RWPE2 (cell line): Measurements from ENCODE around the gene SPOCK2.

Experiments
- ATAC-seq: fragments of 200-7000 bp; cut with Tn5 transposase; 3 replicates; pipeline ENCODE4 v1.9.1; 2021; ENCODE audit warnings: low read depth
- DNase-seq: peaks from one replicate; pipeline ENCODE4 v3.0.0-alpha.2; 2020; ENCODE audit warnings: low spot score
- H3K27ac ChIP-seq: fragments of 450-650 bp; 2 replicates; pipeline ENCODE4 v1.5.1; 2017; ENCODE audit warnings: mild to moderate bottlenecking; ENCODE audit not compliant: poor library complexity, severe bottlenecking
- H3K27me3 ChIP-seq: fragments of 250-450 bp; sonication (Bioruptor Pico); 2 replicates; pipeline ENCODE4 v1.5.1; 2021; ENCODE audit warnings: mild to moderate bottlenecking, moderate library complexity; ENCODE audit not compliant: insufficient read depth, poor library complexity, severe bottlenecking
- H3K36me3 ChIP-seq: fragments of 250-450 bp; sonication (Bioruptor Pico); 2 replicates; pipeline ENCODE4 v1.5.1; 2020; ENCODE audit warnings: low read depth, mild to moderate bottlenecking, moderate library complexity
- H3K4me1 ChIP-seq: fragments of 250-450 bp; sonication (Bioruptor Pico); 2 replicates; pipeline ENCODE4 v1.5.1; 2021; ENCODE audit warnings: mild to moderate bottlenecking, moderate library complexity; ENCODE audit not compliant: insufficient read depth, poor library complexity, severe bottlenecking
- H3K4me3 ChIP-seq: fragments of 250-450 bp; sonication (Bioruptor Pico); 2 replicates; pipeline ENCODE4 v1.5.1; 2021; ENCODE audit warnings: mild to moderate bottlenecking, moderate library complexity; ENCODE audit not compliant: severe bottlenecking
- H3K9me3 ChIP-seq: fragments of 250-450 bp; sonication (Bioruptor Pico); 2 replicates; pipeline ENCODE4 v1.5.1; 2021; ENCODE audit warnings: mild to moderate bottlenecking, moderate library complexity; ENCODE audit not compliant: severe bottlenecking
- CTCF ChIP-seq: fragments of 450-650 bp; IDR thresholded peaks from one replicate; pipeline ENCODE4 v1.5.1; 2017; ENCODE audit warnings: mild to moderate bottlenecking, moderate library complexity; ENCODE audit not compliant: poor library complexity, severe bottlenecking

Gene SPOCK2

DNA sequence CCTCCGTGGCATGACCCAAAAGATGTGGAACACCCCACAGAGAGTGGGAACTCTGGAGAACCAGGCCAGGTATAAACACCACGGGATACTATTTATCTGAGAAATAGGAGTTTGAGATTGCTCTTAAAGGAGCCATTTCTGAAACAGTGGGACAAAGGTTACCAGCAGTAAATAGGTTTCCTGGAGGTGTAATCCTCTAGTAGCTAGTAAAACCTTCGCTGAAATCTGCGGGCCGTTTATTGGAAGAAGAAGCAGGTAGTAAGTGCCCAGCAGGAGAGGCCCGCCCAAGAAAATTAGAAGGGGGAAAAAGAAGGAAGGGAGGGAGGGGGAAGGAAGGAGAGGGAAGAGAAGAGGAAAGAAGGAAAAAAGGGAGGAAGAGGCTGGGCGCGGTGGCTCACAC lies 72.5 kb downstream of the SPOCK2 start:
- Histone ChIP-seq H3K4me1 (no peaks in the 10 kb centered on the region), H3K4me3 (no peak overlapping the region), H3K36me3 (peaks cover 4% of the 10 kb centered on the region), H3K27me3 (no peaks in the 10 kb centered on the region), H3K27ac (no peak overlapping the region), H3K9me3 (no peaks in the 10 kb centered on the region)
- DNase-seq (no peak), ATAC-seq (no peak)
- no peak for TF ChIP-seq CTCF

DNA sequence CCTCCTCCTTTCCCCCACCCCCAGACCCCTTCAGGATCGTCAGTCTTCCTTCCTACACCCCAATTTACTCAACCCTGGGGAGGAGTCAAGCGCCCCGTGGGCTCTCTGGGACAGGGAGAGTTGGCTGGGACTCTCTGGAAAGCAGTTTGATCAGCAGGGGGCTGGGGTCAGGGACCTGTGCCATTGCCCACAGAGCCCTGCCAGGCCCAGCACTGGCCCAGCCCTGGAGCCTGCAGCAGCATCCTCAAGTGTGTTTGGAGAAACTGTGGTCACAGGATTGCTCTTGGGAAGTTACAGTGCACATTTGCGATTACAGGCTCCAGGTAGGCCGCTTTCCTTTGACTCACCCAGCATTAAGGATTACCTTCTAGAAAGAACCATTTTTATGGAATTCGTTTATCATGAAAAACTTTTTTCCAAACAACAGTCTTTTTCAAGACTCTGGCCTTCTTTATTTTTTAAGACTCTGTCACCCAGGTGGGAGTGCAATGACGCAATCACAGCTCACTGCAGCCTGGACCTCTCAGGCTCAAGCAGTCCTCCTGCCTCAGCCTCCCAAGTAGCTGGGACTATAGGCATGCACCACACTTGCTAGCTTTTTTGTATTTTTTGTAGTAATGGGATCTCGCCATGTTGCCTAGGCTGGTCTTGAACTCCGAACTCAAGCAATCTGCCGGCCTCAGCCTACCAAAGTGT lies 73.4 kb downstream of the SPOCK2 start:
- Histone ChIP-seq H3K36me3 (peaks cover 13% of the 10 kb centered on the region), H3K27ac (no peak overlapping the region), H3K27me3 (no peaks in the 10 kb centered on the region), H3K4me3 (no peak overlapping the region), H3K4me1 (peaks cover 4% of the 10 kb centered on the region), H3K9me3 (no peaks in the 10 kb centered on the region)
- ATAC-seq (no peak), DNase-seq (no peak)
- TF ChIP-seq CTCF, result no peak

DNA sequence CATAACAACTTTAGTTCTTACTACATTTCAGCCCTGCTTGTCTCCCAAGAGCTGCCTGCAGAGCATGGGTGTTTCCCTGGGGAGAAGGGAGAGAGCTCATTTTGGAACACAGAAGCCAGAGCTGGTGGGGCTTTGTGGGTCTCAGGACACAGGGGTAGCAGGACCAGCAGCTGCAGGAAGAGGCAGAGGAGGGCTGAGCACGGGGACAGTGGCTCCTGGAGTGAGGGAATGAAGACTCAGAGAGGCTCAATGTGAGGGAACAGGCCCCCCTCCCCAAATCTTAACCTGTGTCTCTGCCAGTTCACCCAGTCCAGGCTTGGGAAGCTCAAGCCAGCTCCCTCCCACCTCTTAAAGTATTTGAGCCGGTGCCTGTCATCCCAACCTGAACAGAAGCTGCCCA lies 74.2 kb downstream of the SPOCK2 start:
- TF ChIP-seq CTCF, result no peak
- peaks cover 11% of the 10 kb centered on the region for H3K4me1 ChIP-seq
- no peaks in the 10 kb centered on the region for H3K9me3 ChIP-seq
- peaks cover 15% of the 10 kb centered on the region for H3K36me3 ChIP-seq
- no peak for DNase-seq
- no peak overlapping the region for H3K27ac ChIP-seq
- H3K4me3 ChIP-seq, result no peak overlapping the region
- no peak for ATAC-seq
- no peaks in the 10 kb centered on the region for H3K27me3 ChIP-seq

- Histone ChIP-seq H3K4me1 (peaks cover 19% of the 10 kb centered on the region), H3K36me3 (peaks cover 21% of the 10 kb centered on the region), H3K27me3 (no peaks in the 10 kb centered on the region), H3K9me3 (no peaks in the 10 kb centered on the region), H3K27ac (no peak overlapping the region), H3K4me3 (no peak overlapping the region)
- no peak for ATAC-seq
- DNase-seq, result no peak
- no peak for TF ChIP-seq CTCF
These were observed 75.0 kb downstream of the SPOCK2 start for GRCh38 chr10:72013202-72013945.

- no peak overlapping the region for H3K27ac ChIP-seq
- ATAC-seq (no peak), DNase-seq (no peak)
- no peaks in the 10 kb centered on the region for H3K9me3 ChIP-seq
- H3K4me3 ChIP-seq, result no peak overlapping the region
- peaks cover 22% of the 10 kb centered on the region for H3K4me1 ChIP-seq
- no peaks in the 10 kb centered on the region for H3K27me3 ChIP-seq
- H3K36me3 ChIP-seq, result peaks cover 27% of the 10 kb centered on the region
- no peak for TF ChIP-seq CTCF
These were observed 75.6 kb downstream of the SPOCK2 start for GRCh38 chr10:72012796-72013195.
